H9 (cell line): ENCODE data around the gene GALNT4. TPM values are rescaled to one million over a fixed set of nuclear protein-coding genes. Genes with fewer than 3 reads are reported as not detected.

ENCODE experiments used
- DNase-seq: peaks from one replicate; pipeline ENCODE4 v3.0.0-alpha.2; 2017
- H2AFZ ChIP-seq: one replicate; pipeline ENCODE4 v1.6.1; 2013; ENCODE audit warnings: mild to moderate bottlenecking, low read length, control low read depth, moderate library complexity
- H2AK5ac ChIP-seq: 2 replicates; pipeline ENCODE4 v1.6.1; 2013; ENCODE audit warnings: low read length, control low read depth, mixed read lengths; ENCODE audit not compliant: insufficient read length
- H2BK120ac ChIP-seq: one replicate; pipeline ENCODE4 v1.6.1; 2013; ENCODE audit warnings: low read depth, mild to moderate bottlenecking, low read length, control low read depth, inconsistent platforms; ENCODE audit not compliant: poor library complexity, severe bottlenecking
- H2BK12ac ChIP-seq: 2 replicates; pipeline ENCODE4 v1.6.1; 2013; ENCODE audit warnings: low read length, control low read depth, mixed read lengths, low read depth; ENCODE audit not compliant: insufficient read length
- H2BK15ac ChIP-seq: 2 replicates; pipeline ENCODE4 v1.6.1; 2013; ENCODE audit warnings: low read depth, low read length, control low read depth
- H2BK20ac ChIP-seq: one replicate; pipeline ENCODE4 v1.6.1; 2013; ENCODE audit warnings: low read depth, mild to moderate bottlenecking, low read length, control low read depth, inconsistent platforms; ENCODE audit not compliant: poor library complexity, severe bottlenecking
- H2BK5ac ChIP-seq: 2 replicates; pipeline ENCODE4 v1.6.1; 2013; ENCODE audit warnings: low read length, control low read depth, mixed read lengths; ENCODE audit not compliant: insufficient read length
- H3K14ac ChIP-seq: 2 replicates; pipeline ENCODE4 v1.6.1; 2013; ENCODE audit warnings: low read length, control low read depth; ENCODE audit not compliant: insufficient read depth
- H3K18ac ChIP-seq: 2 replicates; pipeline ENCODE4 v1.6.1; 2013; ENCODE audit warnings: low read depth, mild to moderate bottlenecking, mixed read lengths, low read length, control low read depth; ENCODE audit not compliant: insufficient read length
- H3K23ac ChIP-seq: 2 replicates; pipeline ENCODE4 v1.6.1; 2013; ENCODE audit warnings: low read length, control low read depth, mixed read lengths, low read depth; ENCODE audit not compliant: insufficient read length
- H3K23me2 ChIP-seq: 2 replicates; pipeline ENCODE4 v1.6.1; 2013; ENCODE audit warnings: low read depth, mild to moderate bottlenecking, mixed read lengths, low read length, control low read depth; ENCODE audit not compliant: insufficient read length, poor library complexity, severe bottlenecking
- H3K27ac ChIP-seq: 2 replicates; pipeline ENCODE4 v1.5.1; 2013; ENCODE audit warnings: low read length, control low read depth, mixed read lengths, low read depth; ENCODE audit not compliant: insufficient read length
- H3K27me3 ChIP-seq: 2 replicates; pipeline ENCODE4 v1.6.1; 2013; ENCODE audit warnings: low read length, control low read depth, inconsistent platforms; ENCODE audit not compliant: insufficient read depth
- H3K4ac ChIP-seq: 2 replicates; pipeline ENCODE4 v1.6.1; 2013; ENCODE audit warnings: low read depth, mild to moderate bottlenecking, control low read depth, inconsistent platforms, low read length, moderate library complexity
- H3K4me1 ChIP-seq: 2 replicates; pipeline ENCODE4 v1.6.1; 2013; ENCODE audit warnings: low read length, control low read depth, inconsistent platforms; ENCODE audit not compliant: insufficient read depth
- H3K4me2 ChIP-seq: 2 replicates; pipeline ENCODE4 v1.6.1; 2013; ENCODE audit warnings: low read length, control low read depth, mixed read lengths; ENCODE audit not compliant: insufficient read length, insufficient read depth
- H3K56ac ChIP-seq: 2 replicates; pipeline ENCODE4 v1.6.1; 2013; ENCODE audit warnings: low read depth, mild to moderate bottlenecking, mixed read lengths, low read length, control low read depth; ENCODE audit not compliant: insufficient read length
- H3K79me1 ChIP-seq: 2 replicates; pipeline ENCODE4 v1.6.1; 2013; ENCODE audit warnings: low read depth, mild to moderate bottlenecking, moderate library complexity, low read length, control low read depth, inconsistent platforms; ENCODE audit not compliant: insufficient read depth, poor library complexity, severe bottlenecking
- H3K79me2 ChIP-seq: 2 replicates; pipeline ENCODE4 v1.6.1; 2013; ENCODE audit warnings: low read length, control low read depth, inconsistent platforms; ENCODE audit not compliant: insufficient read depth
- H3K9ac ChIP-seq: 2 replicates; pipeline ENCODE4 v1.6.1; 2013; ENCODE audit warnings: low read length, control low read depth, mixed read lengths; ENCODE audit not compliant: insufficient read length; ENCODE audit errors: extremely low read depth
- H3K9me3 ChIP-seq: one replicate; pipeline ENCODE4 v1.6.1; 2013; ENCODE audit warnings: low read depth, low read length, inconsistent platforms; ENCODE audit not compliant: control insufficient read depth
- H3T11ph ChIP-seq: one replicate; pipeline ENCODE4 v1.6.1; 2013; ENCODE audit warnings: mild to moderate bottlenecking, low read length, control low read depth, inconsistent platforms
- H4K20me1 ChIP-seq: one replicate; pipeline ENCODE4 v1.6.1; 2013; ENCODE audit not compliant: control insufficient read depth, insufficient read length, insufficient read depth
- H4K5ac ChIP-seq: 2 replicates; pipeline ENCODE4 v1.6.1; 2013; ENCODE audit warnings: low read depth, mild to moderate bottlenecking, mixed read lengths, low read length, control low read depth; ENCODE audit not compliant: insufficient read length
- H4K8ac ChIP-seq: replicated peaks from 2 replicates; pipeline ENCODE4 v1.6.1; 2013; ENCODE audit warnings: low read length, control low read depth, mixed read lengths, low read depth; ENCODE audit not compliant: insufficient read length
- H4K91ac ChIP-seq: 2 replicates; pipeline ENCODE4 v1.6.1; 2013; ENCODE audit warnings: low read depth, mild to moderate bottlenecking, moderate library complexity, mixed read lengths, low read length, control low read depth; ENCODE audit not compliant: insufficient read length
- H3K27ac Mint-ChIP-seq, 3 experiments: 2 replicates in 2 of 3; 3 replicates in 1 of 3; pipeline ENCODE4 v1.8.0; 2020 to 2021; ENCODE audit warnings: mixed read lengths in 3 of 3, mild to moderate bottlenecking in 1 of 3, moderate library complexity in 1 of 3
- H3K27me3 Mint-ChIP-seq: 2 replicates; pipeline ENCODE4 v1.8.0; 2021; ENCODE audit warnings: low read depth, mild to moderate bottlenecking, moderate library complexity, mixed read lengths
- H3K36me3 Mint-ChIP-seq, 3 experiments: 2 replicates in 2 of 3; 3 replicates in 1 of 3; pipeline ENCODE4 v1.8.0; 2020 to 2021; ENCODE audit warnings: low read depth in 3 of 3, mixed read lengths in 3 of 3; ENCODE audit not compliant: insufficient read depth in 1 of 3
- H3K4me1 Mint-ChIP-seq, 2 experiments: 2 replicates each; pipeline ENCODE4 v1.8.0; 2020; ENCODE audit warnings: mixed read lengths in 2 of 2
- H3K4me3 Mint-ChIP-seq, 2 experiments: 2 replicates in 1 of 2; 3 replicates in 1 of 2; pipeline ENCODE4 v1.8.0; 2020 to 2021; ENCODE audit warnings: mild to moderate bottlenecking in 2 of 2, mixed read lengths in 2 of 2, moderate library complexity in 1 of 2
- H3K9me3 Mint-ChIP-seq, 2 experiments: 2 replicates in 1 of 2; 3 replicates in 1 of 2; pipeline ENCODE4 v1.8.0; 2020; ENCODE audit warnings: mild to moderate bottlenecking in 2 of 2, mixed read lengths in 2 of 2, moderate library complexity in 1 of 2
- CTCF ChIP-seq: fragments of 200-600 bp; sonication (generic); conservative IDR thresholded peaks from 3 replicates; pipeline ENCODE4 v1.8.0; 2021; ENCODE audit warnings: antibody characterized with exemption, mild to moderate bottlenecking
- WGBS: extraction: QIAGEN DNeasy Blood & Tissue Kit; methylation state at CpG from one replicate; pipeline ENCODE4 v1.1.7; 2013; ENCODE audit warnings: missing lambda C conversion rate, low lambda C conversion rate, mixed read lengths; ENCODE audit not compliant: insufficient read length; ENCODE audit errors: extremely low coverage; 5-methylcytosine and 5-hydroxymethylcytosine counted together
- total RNA-seq: library from RNA; stranded (reverse); gene quantifications from 2 replicates; pipeline ENCODE4 v1.2.1, GENCODE V29; 2021

The GALNT4 gene
- total RNA-seq, 1 experiment from 2014 or later, result 3.1 TPM

GRCh38 chr12:89547101-89547500, 22.5 kb upstream of the GALNT4 start:
- Histone ChIP-seq H3K4ac (no peak overlapping the region), H4K20me1 (no peaks in the 10 kb centered on the region), H3K4me1 (no peaks in the 10 kb centered on the region), H4K5ac (no peak overlapping the region), H3K79me2 (no peaks in the 10 kb centered on the region), H2BK120ac (no peak overlapping the region), H4K91ac (no peak overlapping the region), H3K9me3 (no peaks in the 10 kb centered on the region), H3K23ac (no peak overlapping the region), H3K27me3 (no peaks in the 10 kb centered on the region), H2BK5ac (no peak overlapping the region), H3T11ph (no peak overlapping the region), H2BK15ac (no peak overlapping the region), H3K9ac (no peak overlapping the region), H3K79me1 (no peaks in the 10 kb centered on the region), H2BK20ac (no peak overlapping the region), H3K14ac (no peak overlapping the region), H3K23me2 (no peaks in the 10 kb centered on the region), H2AK5ac (no peak overlapping the region), H4K8ac (no peak overlapping the region), H2BK12ac (no peak overlapping the region), H3K27ac (no peak overlapping the region), H2AFZ (no peak overlapping the region), H3K4me2 (no peak overlapping the region), H3K18ac (no peak overlapping the region), H3K56ac (no peak overlapping the region)
- no peak for DNase-seq
- Mint-ChIP-seq H3K9me3 (no peaks in the 10 kb centered on the region), H3K4me1 (peaks cover 15 to 17% of the 10 kb centered on the region in 2 experiments), H3K27me3 (peaks cover 4% of the 10 kb centered on the region), H3K27ac (no peak overlapping the region), H3K4me3 (no peak overlapping the region), H3K36me3 (no peaks in the 10 kb centered on the region)
- no CpG with 5 or more reads among the region's 4 CpGs for WGBS
- no peak for TF ChIP-seq CTCF
